Stimulated activated naive CD8-positive, alpha-beta T cell treated with anti-CD3 and anti-CD28 coated beads, Interleukin-15, Interleukin-2, amounts not matched to agents 100 ng/mL and 50 ng/mL, for 24 hours (primary cell): Measurements from ENCODE around the gene LPAR2.

Source experiments
- H3K27ac Mint-ChIP-seq: one replicate; pipeline ENCODE4 v1.8.0; 2021; ENCODE audit warnings: mild to moderate bottlenecking, mixed read lengths
- H3K27me3 Mint-ChIP-seq: one replicate; pipeline ENCODE4 v1.8.0; 2021; ENCODE audit warnings: mixed read lengths
- H3K36me3 Mint-ChIP-seq: one replicate; pipeline ENCODE4 v1.8.0; 2021; ENCODE audit warnings: low read depth, mixed read lengths
- H3K4me1 Mint-ChIP-seq: one replicate; pipeline ENCODE4 v1.8.0; 2021; ENCODE audit warnings: low read depth, mixed read lengths
- H3K4me3 Mint-ChIP-seq: one replicate; pipeline ENCODE4 v1.8.0; 2021; ENCODE audit warnings: mild to moderate bottlenecking, mixed read lengths
- H3K9me3 Mint-ChIP-seq: one replicate; pipeline ENCODE4 v1.8.0; 2021; ENCODE audit warnings: mixed read lengths

LPAR2 gene

DNA sequence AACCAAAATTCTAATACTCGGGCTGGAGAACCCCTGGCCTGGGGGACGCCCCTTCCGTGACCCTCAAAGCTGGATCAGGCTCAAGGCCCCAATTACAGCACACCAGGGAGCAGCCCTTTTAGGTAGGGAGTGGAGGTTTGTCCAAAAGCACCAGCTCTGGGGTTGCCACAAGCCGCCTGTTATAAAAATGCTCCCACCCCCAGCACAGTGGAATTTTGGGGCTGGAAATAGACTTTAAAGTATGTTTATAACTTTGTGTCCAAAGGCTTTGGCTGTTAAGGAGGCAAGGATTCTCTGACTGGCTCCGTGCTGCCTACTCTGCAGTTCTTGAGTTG is 16.0 kb upstream of the LPAR2 start:
- Mint-ChIP-seq H3K9me3 (no peaks in the 10 kb centered on the region), H3K4me3 (peak overlapping the region; percentile 98)

DNA sequence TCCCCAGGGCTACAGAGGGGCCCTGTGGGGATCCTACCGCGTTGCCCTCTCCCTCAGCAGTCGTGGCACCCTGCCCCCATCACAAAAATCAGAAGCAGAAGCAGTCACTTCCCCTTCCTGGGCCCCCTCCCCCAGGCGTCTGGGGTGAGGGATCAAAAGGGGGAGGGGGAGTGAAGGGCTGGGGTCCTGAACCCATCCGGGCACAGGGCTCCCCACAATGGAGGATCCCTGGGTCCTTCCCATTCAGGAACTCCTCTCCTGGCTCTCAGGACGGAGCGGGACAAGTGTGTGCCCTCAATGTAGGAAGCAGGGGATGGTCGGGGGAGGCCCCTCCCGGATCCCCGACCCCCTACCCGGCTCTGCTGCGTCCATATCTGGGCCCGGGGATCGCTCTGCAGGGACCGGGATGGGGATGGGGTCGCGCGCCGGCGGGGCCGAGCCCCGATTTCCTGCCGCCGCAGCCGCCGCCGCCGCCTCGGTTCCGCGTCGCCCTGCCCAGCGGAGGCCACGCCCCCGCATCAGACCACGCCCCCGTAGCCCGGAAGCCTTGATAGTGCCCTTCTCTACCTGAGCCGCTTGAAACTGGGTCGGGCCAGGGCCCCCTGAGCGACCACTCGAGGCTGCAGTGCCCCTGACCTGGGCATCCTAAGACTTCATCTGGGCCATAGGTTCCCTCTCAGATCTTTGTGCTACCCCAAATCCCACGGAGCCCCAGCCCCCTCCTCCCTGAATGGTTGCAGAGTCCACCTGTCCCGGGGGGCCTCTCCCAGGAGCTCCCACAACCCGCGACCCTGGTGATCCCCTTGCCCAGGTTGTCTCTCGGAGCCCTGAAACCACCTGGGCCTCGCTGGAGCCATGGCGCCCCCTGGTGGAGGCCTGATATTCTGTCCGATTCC is 15.4 kb upstream of the LPAR2 start, which contains the start of gene GMIP:
GMIP (minus strand) TSS at position 500 of the 896 bp plus-strand sequence; CDS start at position 372, 128 bp downstream.
- Mint-ChIP-seq H3K4me3 (peak within 1 kb of the TSS; percentile 98), H3K27me3 (no peaks in the 10 kb centered on the region), H3K36me3 (peaks cover 27% of the 10 kb centered on the region), H3K27ac (peak within 1 kb of the TSS; percentile 94), H3K4me1 (peaks cover 11% of the 10 kb centered on the region), H3K9me3 (no peaks in the 10 kb centered on the region)

More for the DNA sequence above, 16.0 kb upstream of the LPAR2 start:
- Mint-ChIP-seq H3K27me3 (no peaks in the 10 kb centered on the region), H3K27ac (peak overlapping the region; percentile 94), H3K36me3 (peaks cover 26% of the 10 kb centered on the region), H3K4me1 (peaks cover 11% of the 10 kb centered on the region)

DNA sequence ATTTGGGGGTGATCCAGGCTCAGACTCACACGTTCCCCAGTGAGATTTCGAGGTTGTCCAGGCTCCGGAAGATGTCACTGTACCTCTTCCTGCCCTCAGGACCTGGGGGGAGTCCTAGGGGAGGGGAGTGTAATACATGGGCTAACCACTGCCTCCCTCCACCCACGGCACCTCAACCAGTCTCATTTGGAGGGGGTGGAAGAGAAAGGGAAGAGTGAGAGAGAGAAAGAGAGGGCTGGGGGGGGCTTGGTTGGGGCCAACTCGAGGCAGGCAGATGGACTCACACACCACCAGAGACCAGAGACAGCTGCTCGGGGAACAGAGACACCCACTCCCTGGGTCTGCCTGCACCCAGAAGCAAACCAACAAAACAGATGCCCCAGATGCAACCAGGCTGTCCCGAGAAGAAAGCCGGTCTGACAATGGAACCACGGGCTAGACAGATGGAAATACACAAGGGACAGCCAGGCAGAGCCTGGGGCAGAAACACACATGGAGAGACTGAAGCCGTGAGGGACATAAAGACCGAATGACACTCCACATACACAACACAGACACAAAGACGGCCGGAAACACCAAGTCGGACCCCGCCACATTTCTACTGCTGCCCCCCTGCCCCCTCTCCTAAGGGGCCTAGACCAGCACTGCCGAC is 14.6 kb upstream of the LPAR2 start:
- peak overlapping the region; percentile 94 for H3K27ac Mint-ChIP-seq
- no peaks in the 10 kb centered on the region for H3K9me3 Mint-ChIP-seq
- no peaks in the 10 kb centered on the region for H3K27me3 Mint-ChIP-seq
- peaks cover 24% of the 10 kb centered on the region for H3K36me3 Mint-ChIP-seq
- H3K4me3 Mint-ChIP-seq, result peak overlapping the region; percentile 98
- peaks cover 11% of the 10 kb centered on the region for H3K4me1 Mint-ChIP-seq

DNA sequence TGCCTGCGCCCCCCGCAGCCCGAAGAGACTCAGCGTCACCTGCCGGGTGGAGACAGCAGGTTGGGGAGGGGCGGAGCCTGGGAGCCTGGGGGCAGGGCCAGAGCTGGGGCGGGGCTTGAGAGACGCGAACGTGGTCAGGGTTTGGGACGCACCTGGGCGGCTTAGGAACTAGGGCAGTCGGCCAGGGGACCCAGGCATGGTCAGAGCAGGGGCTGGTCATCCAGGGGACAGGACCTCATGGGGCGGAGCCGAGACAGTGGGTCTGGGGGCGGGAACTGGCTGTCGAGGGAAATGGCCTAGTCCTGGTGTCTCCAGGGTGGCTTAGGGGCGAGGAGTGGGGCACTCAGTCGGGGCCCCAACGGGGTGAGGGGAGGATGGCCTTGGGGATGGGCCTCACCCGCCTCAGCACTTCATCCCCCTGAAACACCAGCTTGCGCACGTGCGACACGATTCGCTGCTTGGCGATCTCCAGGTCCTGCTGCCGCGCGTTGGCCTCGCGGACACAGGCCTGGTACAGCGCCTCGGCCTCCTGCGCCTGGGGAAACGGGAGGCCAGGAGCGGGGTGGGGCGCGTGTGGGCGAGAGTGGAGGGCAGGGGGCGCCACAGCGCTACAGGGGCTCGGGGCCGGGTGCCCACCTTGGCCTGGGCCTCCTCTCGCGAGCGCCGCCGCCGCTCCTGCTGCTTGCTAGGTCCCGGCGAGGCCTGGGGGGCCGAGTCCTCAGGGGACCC is 9.7 kb upstream of the LPAR2 start:
- H3K4me1 Mint-ChIP-seq, result peaks cover 8% of the 10 kb centered on the region
- H3K27me3 Mint-ChIP-seq, result no peaks in the 10 kb centered on the region
- H3K27ac Mint-ChIP-seq, result no peak overlapping the region
- peaks cover 42% of the 10 kb centered on the region for H3K36me3 Mint-ChIP-seq
- no peaks in the 10 kb centered on the region for H3K9me3 Mint-ChIP-seq
- H3K4me3 Mint-ChIP-seq, result no peak overlapping the region

DNA sequence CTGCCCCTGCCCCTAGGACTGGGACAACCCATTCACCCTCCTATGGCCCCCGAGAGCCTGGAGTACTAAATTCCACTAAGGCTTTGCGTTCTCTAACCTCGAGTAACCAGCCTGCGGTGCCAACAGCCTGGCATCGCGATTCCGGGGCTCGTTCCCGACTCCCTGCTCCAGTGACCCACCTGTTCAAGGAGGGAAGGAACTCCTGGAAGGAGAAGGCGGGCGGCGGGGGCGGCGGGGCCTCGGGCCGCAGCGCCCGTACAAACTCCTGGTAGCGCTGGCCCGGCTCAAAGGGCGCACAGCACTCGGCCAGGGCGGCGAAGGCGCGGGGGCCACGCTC is 9.1 kb upstream of the LPAR2 start:
- Mint-ChIP-seq H3K36me3 (peaks cover 44% of the 10 kb centered on the region), H3K4me3 (no peak overlapping the region), H3K27ac (no peak overlapping the region), H3K4me1 (peaks cover 4% of the 10 kb centered on the region), H3K9me3 (no peaks in the 10 kb centered on the region), H3K27me3 (no peaks in the 10 kb centered on the region)

DNA sequence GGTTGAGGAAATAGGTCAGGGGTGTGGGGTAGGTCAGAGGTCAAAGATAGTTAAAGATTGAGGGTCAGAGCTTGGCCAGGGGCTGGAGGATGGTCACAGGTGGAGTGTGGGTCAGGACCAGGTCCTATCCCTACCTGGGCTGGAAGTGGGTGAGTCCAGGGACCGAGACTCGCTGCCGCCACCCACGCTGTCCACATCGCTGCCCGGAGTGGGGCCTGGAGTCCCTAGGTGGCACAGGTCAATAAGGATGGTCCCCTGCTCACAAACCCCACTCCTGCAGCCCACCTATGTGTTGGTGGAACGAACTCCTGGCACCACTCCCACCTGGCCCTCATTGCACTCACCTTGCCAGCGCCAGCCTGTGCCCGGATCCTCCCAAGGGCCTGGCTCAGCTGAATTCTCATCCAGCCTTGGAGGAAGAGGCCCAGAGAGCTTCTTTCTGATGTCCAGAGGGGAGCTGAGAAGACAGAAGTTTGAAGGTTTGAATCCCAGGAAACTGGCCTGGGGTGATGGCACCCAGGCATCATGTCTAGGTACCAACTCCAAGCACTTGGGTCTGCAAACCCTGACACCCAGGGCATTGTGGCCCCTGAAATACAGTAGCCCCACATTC is 8.7 kb upstream of the LPAR2 start:
- no peaks in the 10 kb centered on the region for H3K27me3 Mint-ChIP-seq
- no peaks in the 10 kb centered on the region for H3K4me1 Mint-ChIP-seq
- H3K4me3 Mint-ChIP-seq, result no peak overlapping the region
- peaks cover 40% of the 10 kb centered on the region for H3K36me3 Mint-ChIP-seq
- H3K9me3 Mint-ChIP-seq, result no peaks in the 10 kb centered on the region
- H3K27ac Mint-ChIP-seq, result no peak overlapping the region

DNA sequence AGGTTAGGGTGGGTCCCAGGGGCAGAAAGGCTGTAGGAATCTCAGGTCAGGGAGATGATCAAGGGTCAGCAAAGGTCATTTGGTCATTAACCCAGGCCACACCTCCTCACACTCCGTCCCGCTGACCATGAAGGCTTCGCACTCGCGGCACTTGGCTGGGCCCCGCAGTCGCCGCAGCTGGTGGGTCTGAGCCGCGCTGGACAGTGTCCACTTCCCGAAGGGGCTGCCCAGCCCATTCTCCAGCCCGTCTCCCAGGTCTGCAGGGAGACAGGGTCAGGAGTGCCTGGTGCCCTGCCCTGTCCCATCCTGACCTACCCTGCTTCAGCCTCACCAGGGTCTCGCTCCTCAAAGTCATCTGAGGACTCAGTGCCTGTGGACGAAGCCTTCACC is 7.3 kb upstream of the LPAR2 start:
- Mint-ChIP-seq H3K9me3 (no peaks in the 10 kb centered on the region), H3K4me1 (no peaks in the 10 kb centered on the region), H3K27ac (no peak overlapping the region), H3K4me3 (no peak overlapping the region), H3K27me3 (no peaks in the 10 kb centered on the region), H3K36me3 (peaks cover 40% of the 10 kb centered on the region)

DNA sequence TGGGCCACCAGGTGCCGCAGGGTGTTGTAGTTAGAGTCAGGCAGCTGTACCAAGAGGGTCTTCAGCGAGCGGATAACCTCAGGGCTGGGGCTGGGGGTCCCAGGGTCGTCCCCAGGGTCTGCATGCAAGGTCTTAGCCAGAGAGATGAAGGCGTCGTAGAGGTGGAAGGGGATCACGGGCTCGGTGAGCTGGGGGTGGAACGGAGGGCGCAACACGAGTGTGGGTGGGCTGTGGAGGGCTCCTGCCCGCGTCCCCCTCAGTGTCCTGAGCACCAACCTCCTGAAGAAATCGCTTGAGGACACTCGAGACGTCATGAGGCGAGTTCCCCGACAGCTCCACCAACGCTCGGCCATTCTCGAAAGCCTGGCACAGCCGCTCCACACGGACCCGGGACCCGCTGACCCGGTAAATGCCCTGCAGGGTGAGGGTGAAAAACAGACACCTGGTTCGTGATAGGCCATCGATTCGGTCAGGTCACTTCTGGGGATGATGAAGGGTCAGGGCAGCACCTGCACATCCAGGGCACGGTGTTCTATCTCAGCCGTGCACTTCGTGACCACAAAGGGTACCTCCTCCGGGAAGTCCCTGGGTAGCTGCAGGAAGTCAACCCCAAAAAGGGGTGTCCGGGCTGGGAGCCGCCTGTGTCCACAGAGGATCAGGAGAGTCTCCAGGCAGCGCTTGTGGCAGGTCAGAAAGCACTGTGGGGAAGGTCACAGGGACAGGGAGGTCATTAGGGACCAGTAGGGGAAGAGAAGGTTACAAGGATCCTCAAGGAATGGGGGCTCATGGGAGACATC is 6.7 kb upstream of the LPAR2 start:
- H3K36me3 Mint-ChIP-seq, result peaks cover 36% of the 10 kb centered on the region
- H3K4me1 Mint-ChIP-seq, result no peaks in the 10 kb centered on the region
- H3K27ac Mint-ChIP-seq, result no peak overlapping the region
- H3K9me3 Mint-ChIP-seq, result no peaks in the 10 kb centered on the region
- H3K27me3 Mint-ChIP-seq, result no peaks in the 10 kb centered on the region
- H3K4me3 Mint-ChIP-seq, result no peak overlapping the region

DNA sequence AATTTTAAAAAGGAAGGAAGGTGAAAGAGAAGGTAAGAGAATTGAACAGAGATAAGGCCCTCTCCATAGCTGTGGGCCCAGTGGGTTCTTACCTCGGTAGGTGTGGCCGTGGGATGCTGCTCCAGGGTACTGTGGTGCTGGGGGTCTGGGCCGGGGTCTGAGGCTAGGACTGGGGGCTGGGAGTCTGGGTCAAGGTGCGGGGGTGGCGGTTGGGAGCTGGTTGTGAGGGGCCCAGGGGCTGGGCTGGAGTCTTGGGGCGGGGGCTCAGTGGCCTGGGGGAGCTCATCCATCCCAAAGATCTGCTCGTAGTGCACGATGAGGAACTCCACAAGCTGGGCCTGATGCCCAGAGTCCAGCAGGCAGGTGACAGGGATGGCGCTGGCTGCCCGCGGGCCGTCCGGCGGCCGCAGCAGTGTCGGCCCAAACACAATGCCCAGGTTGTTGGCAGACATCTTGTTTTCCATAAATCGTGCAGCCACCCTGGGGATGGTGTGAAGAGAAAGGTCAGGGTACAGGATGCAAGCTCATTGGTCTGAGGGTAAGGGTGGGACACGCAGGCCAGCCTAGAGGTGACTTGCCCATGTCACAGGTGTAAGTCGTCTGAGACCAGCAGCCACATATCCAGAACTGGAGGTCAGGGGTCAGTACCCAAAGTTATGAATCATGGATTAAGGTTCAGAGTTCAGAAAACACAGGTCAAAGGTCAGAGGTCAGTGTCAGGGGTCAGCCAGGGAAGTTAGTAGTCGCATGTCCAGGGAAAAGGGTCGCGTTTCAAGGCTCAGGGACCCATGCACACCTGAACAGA is 5.9 kb upstream of the LPAR2 start:
- Mint-ChIP-seq H3K4me1 (peaks cover under 1% of the 10 kb centered on the region), H3K4me3 (no peak overlapping the region), H3K9me3 (no peaks in the 10 kb centered on the region), H3K27ac (no peak overlapping the region), H3K27me3 (no peaks in the 10 kb centered on the region), H3K36me3 (peaks cover 36% of the 10 kb centered on the region)

DNA sequence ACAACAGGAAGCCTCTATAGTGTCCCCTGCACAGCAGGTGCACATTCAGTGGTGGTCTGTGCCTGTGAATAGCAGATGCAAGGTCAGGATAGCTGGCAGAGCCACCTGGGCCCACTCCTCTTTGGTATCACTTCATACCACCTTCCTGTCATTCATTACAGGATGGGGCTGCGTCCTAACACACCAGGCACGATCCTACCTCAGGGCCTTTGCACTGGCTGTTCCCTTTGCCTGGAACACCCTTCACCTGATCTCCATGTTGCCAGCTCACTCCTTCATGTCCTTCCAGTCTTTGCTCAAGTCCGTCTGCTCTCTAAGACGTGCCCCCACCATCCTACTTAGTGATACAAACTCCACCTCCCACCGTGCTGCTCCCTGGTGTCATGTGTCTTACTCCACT is 4.6 kb upstream of the LPAR2 start:
- Mint-ChIP-seq H3K27ac (no peak overlapping the region), H3K27me3 (no peaks in the 10 kb centered on the region), H3K4me3 (no peak overlapping the region), H3K4me1 (peaks cover 8% of the 10 kb centered on the region), H3K36me3 (peaks cover 32% of the 10 kb centered on the region), H3K9me3 (no peaks in the 10 kb centered on the region)

DNA sequence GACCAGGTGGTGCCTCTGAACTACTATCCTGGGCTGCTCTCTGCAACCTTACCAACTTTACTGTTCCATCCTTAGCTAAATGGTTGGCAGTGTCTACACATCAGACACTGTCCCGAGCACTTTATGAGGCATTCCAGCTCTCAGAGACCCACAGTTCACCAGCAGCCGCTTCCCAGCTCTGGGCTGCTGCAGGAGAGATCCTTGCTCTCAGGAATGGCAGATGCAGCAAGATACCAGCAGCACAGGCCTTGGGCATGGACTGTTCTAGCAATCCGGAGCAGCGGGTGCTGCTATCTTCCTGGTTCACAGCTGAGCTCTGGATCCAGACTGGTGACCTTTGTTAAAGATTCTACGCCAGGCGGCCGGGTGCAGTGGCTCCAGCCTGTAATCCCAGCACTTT is 3.3 kb upstream of the LPAR2 start:
- no peak overlapping the region for H3K4me3 Mint-ChIP-seq
- no peaks in the 10 kb centered on the region for H3K9me3 Mint-ChIP-seq
- no peaks in the 10 kb centered on the region for H3K27me3 Mint-ChIP-seq
- H3K36me3 Mint-ChIP-seq, result peaks cover 33% of the 10 kb centered on the region
- H3K4me1 Mint-ChIP-seq, result peaks cover 22% of the 10 kb centered on the region
- H3K27ac Mint-ChIP-seq, result no peak overlapping the region

DNA sequence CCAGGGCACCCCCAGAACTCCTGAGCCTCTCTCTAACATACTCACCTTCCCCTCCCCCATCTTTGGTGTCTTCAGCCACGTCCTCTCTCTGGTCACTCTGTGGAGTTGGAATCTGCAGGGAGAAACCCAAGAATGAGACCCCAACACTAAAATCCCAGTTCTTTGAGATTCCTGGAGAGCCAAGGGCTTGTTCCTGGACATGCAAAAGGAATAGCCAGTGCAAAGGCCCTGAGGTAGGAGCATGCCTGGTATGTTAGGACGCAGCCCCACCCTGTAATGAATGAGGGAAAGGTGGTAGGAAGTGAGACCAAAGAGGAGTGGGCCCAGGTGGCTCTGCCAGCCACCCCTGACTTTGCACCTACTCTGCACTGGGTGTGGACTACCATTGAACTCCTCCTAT is 2.4 kb upstream of the LPAR2 start:
- Mint-ChIP-seq H3K4me3 (no peak overlapping the region), H3K4me1 (peaks cover 27% of the 10 kb centered on the region), H3K27me3 (no peaks in the 10 kb centered on the region), H3K9me3 (no peaks in the 10 kb centered on the region), H3K27ac (no peak overlapping the region), H3K36me3 (peaks cover 32% of the 10 kb centered on the region)

DNA sequence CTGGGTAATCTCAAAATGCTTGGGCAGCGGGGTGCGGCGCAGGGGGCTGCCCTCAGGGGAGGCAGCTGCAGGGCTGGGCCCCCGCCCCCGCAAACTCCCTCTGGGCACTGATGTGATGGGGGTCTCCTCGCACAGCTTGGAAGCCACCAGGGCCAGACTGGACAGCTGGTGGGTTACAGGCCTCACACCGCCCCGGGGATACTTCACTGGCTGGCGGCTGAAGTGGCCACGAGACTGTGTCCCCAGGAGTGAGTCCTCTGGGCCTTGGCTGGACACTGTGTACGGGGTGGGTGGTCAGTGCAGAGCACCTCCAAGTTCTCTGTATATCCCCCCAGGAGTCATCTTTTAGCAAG is 2.0 kb upstream of the LPAR2 start:
- Mint-ChIP-seq H3K4me3 (no peak overlapping the region), H3K9me3 (no peaks in the 10 kb centered on the region), H3K4me1 (peaks cover 27% of the 10 kb centered on the region), H3K36me3 (peaks cover 28% of the 10 kb centered on the region), H3K27me3 (no peaks in the 10 kb centered on the region), H3K27ac (no peak overlapping the region)
